B cell (primary cell): ENCODE measurements around the gene C1R. TPM values are rescaled to one million over a fixed set of nuclear protein-coding genes. Genes with fewer than 3 reads are reported as not detected.

Source experiments
- ATAC-seq: fragments of 200-7000 bp; cut with Tn5 transposase; one replicate; pipeline ENCODE4 v1.10.0; 2021; ENCODE audit warnings: low read depth, mild to moderate bottlenecking, moderate number of reproducible peaks, moderate library complexity
- CTCF ChIA-PET: fragments of 350-600 bp; sonication (Branson Sonifier 250); formaldehyde crosslinking; loops from one replicate; lab custom pipeline; 2021; ENCODE audit warnings: antibody characterized with exemption, inconsistent platforms; lab: Charles Lee
- POLR2A ChIA-PET: fragments of 350-600 bp; sonication (Branson Sonifier 250); formaldehyde crosslinking; loops from one replicate; lab custom pipeline; 2021; ENCODE audit warnings: antibody characterized with exemption; lab: Charles Lee
- DNase-seq: peaks from one replicate; pipeline ENCODE4 v3.0.0; 2013
- H2AFZ ChIP-seq: 2 replicates; pipeline ENCODE4 v1.6.1; 2012; ENCODE audit warnings: mild to moderate bottlenecking, low read depth, low read length; ENCODE audit not compliant: insufficient read depth, poor library complexity, severe bottlenecking
- H3K27ac ChIP-seq, 2 donors: 1 replicate in 1 of 2; 2 replicates in 1 of 2; pipeline ENCODE4 v1.5.1; 2012 to 2013; ENCODE audit warnings: low read length in 2 of 2, mild to moderate bottlenecking in 2 of 2, moderate library complexity in 1 of 2
- H3K27me3 ChIP-seq, 4 experiments: fragments of 200-600 bp in 1 of 4; sonication (generic) in 1 of 4; replicated peaks in 1 of 4; 1 replicate in 2 of 4; 2 replicates in 2 of 4; pipeline versions ENCODE4 v1.6.1 to v1.7.0; 2013 to 2016; ENCODE audit warnings: low read length in 3 of 4, mild to moderate bottlenecking in 2 of 4, mixed read lengths in 1 of 4, moderate library complexity in 1 of 4; ENCODE audit not compliant: insufficient read depth in 4 of 4, control insufficient read depth in 3 of 4; ENCODE audit errors: control extremely low read depth in 1 of 4
- H3K36me3 ChIP-seq, 2 experiments: replicated peaks in 1 of 2; 1 replicate in 1 of 2; 2 replicates in 1 of 2; pipeline versions ENCODE4 v1.6.1 to v1.7.1; 2013; ENCODE audit warnings: low read length in 1 of 2; ENCODE audit not compliant: insufficient read depth in 2 of 2, control insufficient read depth in 1 of 2; ENCODE audit errors: control extremely low read depth in 1 of 2, extremely low read depth in 1 of 2
- H3K4me1 ChIP-seq, 2 donors: fragments of 200-600 bp in 1 of 2; sonication (generic) in 1 of 2; 1 replicate in 1 of 2; 2 replicates in 1 of 2; pipeline versions ENCODE4 v1.5.1 to v1.6.1; 2013 to 2017; ENCODE audit warnings: low read length in 2 of 2; ENCODE audit not compliant: control insufficient read depth in 2 of 2, insufficient read depth in 2 of 2
- H3K4me2 ChIP-seq: replicated peaks from 2 replicates; pipeline ENCODE3; 2012; ENCODE audit warnings: mild to moderate bottlenecking, low read depth, low read length; ENCODE audit not compliant: poor library complexity, severe bottlenecking
- H3K4me3 ChIP-seq, 5 experiments: fragments of 200-600 bp in 1 of 5; sonication (generic) in 1 of 5; 1 replicate in 3 of 5; 2 replicates in 2 of 5; pipeline versions ENCODE4 v1.5.1 to v1.7.0; 2011 to 2016; ENCODE audit warnings: low read length in 4 of 5, mild to moderate bottlenecking in 4 of 5, low read depth in 2 of 5, control low read depth in 1 of 5, moderate library complexity in 1 of 5; ENCODE audit not compliant: insufficient read depth in 1 of 5; ENCODE audit errors: control extremely low read depth in 1 of 5, extremely low read depth in 1 of 5
- H3K79me2 ChIP-seq: fragments of 200-600 bp; sonication (generic); one replicate; pipeline ENCODE4 v1.6.0; 2016; ENCODE audit warnings: low read length; ENCODE audit not compliant: control insufficient read depth, insufficient read depth
- H3K9ac ChIP-seq: fragments of 200-600 bp; sonication (generic); 2 replicates; pipeline ENCODE4 v1.6.1; 2017; ENCODE audit warnings: mild to moderate bottlenecking, low read length, moderate library complexity
- H3K9me3 ChIP-seq, 3 donors: one replicate each; pipeline versions ENCODE4 v1.6.1 to v1.7.1; 2013; ENCODE audit warnings: low read length in 2 of 3; ENCODE audit not compliant: control insufficient read depth in 2 of 3, insufficient read depth in 1 of 3; ENCODE audit errors: control extremely low read depth in 1 of 3
- H4K20me1 ChIP-seq: 2 replicates; pipeline ENCODE4 v1.6.0; 2012; ENCODE audit warnings: mild to moderate bottlenecking, low read length; ENCODE audit not compliant: insufficient read depth, control insufficient read depth, poor library complexity, severe bottlenecking
- H3K27ac Mint-ChIP-seq: one replicate; pipeline ENCODE4 v1.8.0; 2021; ENCODE audit warnings: mixed read lengths
- H3K27me3 Mint-ChIP-seq: one replicate; pipeline ENCODE4 v1.8.0; 2021; ENCODE audit warnings: mixed read lengths
- H3K4me1 Mint-ChIP-seq: one replicate; pipeline ENCODE4 v1.8.0; 2021; ENCODE audit warnings: mixed read lengths
- H3K4me3 Mint-ChIP-seq: one replicate; pipeline ENCODE4 v1.8.0; 2021; ENCODE audit warnings: mixed read lengths
- H3K9me3 Mint-ChIP-seq: one replicate; pipeline ENCODE4 v1.8.0; 2022; ENCODE audit warnings: mixed read lengths; ENCODE audit not compliant: insufficient read depth
- CTCF ChIP-seq: fragments of 200-600 bp; IDR thresholded peaks from one replicate; pipeline ENCODE4 v1.8.0; 2022; ENCODE audit warnings: antibody characterized with exemption, mild to moderate bottlenecking
- EZH2 ChIP-seq: IDR thresholded peaks from 2 replicates; pipeline ENCODE4 v1.6.1; 2012; ENCODE audit warnings: borderline replicate concordance, low read depth, mild to moderate bottlenecking, moderate library complexity, low read length; ENCODE audit not compliant: insufficient read depth, poor library complexity, severe bottlenecking
- WGBS: methylation state at CpG from one replicate; pipeline ENCODE4 v1.1.5; 2013; ENCODE audit warnings: missing lambda C conversion rate; ENCODE audit not compliant: insufficient coverage; 5-methylcytosine and 5-hydroxymethylcytosine counted together
- intact Hi-C: fragments of 100-400 bp; cut with micrococcal nuclease; formaldehyde crosslinking; loops from one replicate; pipeline ENCODE4 v1.10.0; 2022
- polyA plus RNA-seq: library from polyadenylated mRNA; depleted of rRNA; stranded (reverse); fragments of >200 nt; gene quantifications from 2 replicates; pipeline ENCODE4 v1.2.3, GENCODE V29; 2012
- total RNA-seq, 2 donors: library from RNA; stranded (reverse); fragments of 120-200 nt in 1 of 2; gene quantifications; 1 replicate in 1 of 2; 2 replicates in 1 of 2; pipeline versions ENCODE4 v1.2.3 to v1.2.4, GENCODE V29; 2013 to 2022

C1R gene
- total and polyA plus RNA-seq, 2 donors (not counting 1 experiment from before 2014, with no cell fraction given), result 1.5 to 2.0 TPM

DNA sequence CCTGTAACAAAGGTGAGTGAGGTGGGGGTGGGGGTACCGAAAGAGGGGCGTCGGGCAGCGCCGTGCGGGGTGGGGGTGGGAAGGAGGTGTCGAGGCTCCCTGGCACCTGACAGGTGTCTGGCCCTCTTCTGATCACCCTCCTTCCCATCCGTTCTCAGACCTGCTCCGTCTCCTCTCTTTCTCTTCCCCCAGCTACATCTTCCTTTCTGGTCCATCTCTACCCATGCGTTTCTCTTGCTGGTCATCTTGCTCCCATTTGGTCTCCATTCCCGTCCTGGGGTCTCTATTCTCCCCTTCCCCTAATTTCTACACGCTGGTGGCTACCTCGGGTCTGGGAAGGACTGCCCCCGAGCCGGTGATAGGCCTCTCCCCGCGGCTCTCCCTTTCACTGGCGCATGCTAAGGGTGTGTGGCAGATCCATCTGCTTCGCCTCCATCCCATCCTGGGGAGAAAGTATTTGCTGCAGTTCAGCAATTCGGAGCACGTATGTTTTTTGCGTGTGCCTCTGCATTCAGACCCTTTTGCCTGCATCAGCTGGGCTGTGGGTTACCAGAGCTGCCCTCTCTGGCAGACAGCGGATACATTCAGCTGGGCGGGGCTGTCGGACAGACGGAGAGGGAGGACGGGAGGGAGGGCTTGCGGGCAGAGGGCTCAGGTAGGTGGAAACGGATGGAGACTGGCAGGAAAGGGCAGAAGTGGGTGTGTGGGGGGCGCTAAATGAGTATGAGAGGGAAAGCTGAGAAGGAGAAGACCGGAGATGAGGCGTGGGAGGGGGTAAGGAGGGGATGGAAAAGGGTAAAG is 38.7 kb upstream of the C1R start:
- H3K4me1 Mint-ChIP-seq, result peaks cover 30% of the 10 kb centered on the region
- DNase-seq, result peak; percentile 56
- H3K27ac Mint-ChIP-seq, result peak overlapping the region; percentile 87
- Histone ChIP-seq H2AFZ (peak overlapping the region; percentile 88), H4K20me1 (no peaks in the 10 kb centered on the region), H3K4me3 (peak overlapping the region; percentile 53 to 92 (median 75)), H3K36me3 (peaks cover 0 to 4% of the 10 kb centered on the region in 2 experiments), H3K27me3 (no peaks in the 10 kb centered on the region), H3K79me2 (no peaks in the 10 kb centered on the region), H3K4me1 (peaks cover 16 to 26% of the 10 kb centered on the region in 2 donors), H3K9me3 (no peaks in the 10 kb centered on the region), H3K4me2 (peak overlapping the region; percentile 99), H3K9ac (peak overlapping the region; percentile 92), H3K27ac (peak overlapping the region in 1 of 2 donors; percentile 54)
- WGBS, result under 1% methylated on average over 25 of the region's 32 CpGs
- ChIA-PET POLR2A (interaction anchor here (0.6 to 0.7 kb wide), 2 partner anchors 319 to 543 kb away, joined by 3 read pairs; no protein-coding TSS in a partner anchor), CTCF (interaction anchor here (0.7 to 1.5 kb wide), 4 partner anchors 9 to 119 kb away, joined by 3 to 4 read pairs (median 3); partner anchors contain the start of gene C1RL)
- no peaks in the 10 kb centered on the region for H3K27me3 Mint-ChIP-seq
- ATAC-seq, result peak; percentile 29
- no peak for TF ChIP-seq CTCF
- TF ChIP-seq EZH2, result no peak
- H3K9me3 Mint-ChIP-seq, result no peaks in the 10 kb centered on the region
- intact Hi-C loops, result loop anchor here (1.0 to 2.0 kb wide), 4 partner anchors 18 to 896 kb away; partner anchors contain the start of genes LPCAT3 and SPSB2
- peak overlapping the region; percentile 98 for H3K4me3 Mint-ChIP-seq
